Limb (tissue), 2 donors: ENCODE results near the gene IFNG.

Source experiments
- DNase-seq, 2 donors: peaks; one replicate each; pipeline ENCODE4 v3.0.0-alpha.2; 2016; ENCODE audit errors: extremely low spot score in 2 of 2

IFNG gene

GRCh38 chr12:68169213-68169889, 9.8 kb upstream of the IFNG start:
- no peak for DNase-seq

GRCh38 chr12:68166317-68166831, 6.8 kb upstream of the IFNG start:
- DNase-seq, result no peak

- DNase-seq, result no peak
These were observed 4.1 kb upstream of the IFNG start for GRCh38 chr12:68163560-68164081.

GRCh38 chr12:68162374-68162773, 2.8 kb upstream of the IFNG start:
- DNase-seq, result no peak

GRCh38 chr12:68158432-68158831, 1.1 kb downstream of the IFNG start:
- no peak for DNase-seq

GRCh38 chr12:68157380-68157779, 2.2 kb downstream of the IFNG start:
- no peak for DNase-seq

GRCh38 chr12:68156636-68157035, 2.9 kb downstream of the IFNG start:
- no peak for DNase-seq

GRCh38 chr12:68154779-68155178, 4.8 kb downstream of the IFNG start:
- no peak for DNase-seq

GRCh38 chr12:68148261-68148951, 11.1 kb downstream of the IFNG start:
- no peak for DNase-seq

- no peak for DNase-seq
These were observed 19.0 kb downstream of the IFNG start for GRCh38 chr12:68140556-68140955.

- no peak for DNase-seq
These were observed 19.6 kb downstream of the IFNG start for GRCh38 chr12:68139941-68140340.

GRCh38 chr12:68139001-68139400, 20.5 kb downstream of the IFNG start:
- DNase-seq, result no peak

- no peak for DNase-seq
These were observed 21.1 kb downstream of the IFNG start for GRCh38 chr12:68138480-68138879.

GRCh38 chr12:68137335-68137830, 22.2 kb downstream of the IFNG start:
- no peak for DNase-seq

GRCh38 chr12:68135520-68135919, 24.0 kb downstream of the IFNG start:
- no peak for DNase-seq

GRCh38 chr12:68131867-68132414, 27.6 kb downstream of the IFNG start:
- DNase-seq, result no peak

- no peak for DNase-seq
These were observed 29.6 kb downstream of the IFNG start for GRCh38 chr12:68129979-68130378.

- DNase-seq, result no peak
These were observed 37.2 kb downstream of the IFNG start for GRCh38 chr12:68122236-68122920.

GRCh38 chr12:68121143-68121542, 38.4 kb downstream of the IFNG start:
- no peak for DNase-seq

GRCh38 chr12:68119724-68120211, 39.8 kb downstream of the IFNG start:
- DNase-seq, result no peak

GRCh38 chr12:68119250-68119649, 40.3 kb downstream of the IFNG start:
- DNase-seq, result no peak
